Fibroblast of lung (primary cell): ENCODE data around the gene NFATC3. TPM values are rescaled to one million over a fixed set of nuclear protein-coding genes. Genes with fewer than 3 reads are reported as not detected.

ENCODE experiments used
- DNase-seq, 2 donors: peaks; one replicate each; pipeline versions ENCODE4 v3.0.0 to v3.0.0-alpha.2; 2010; ENCODE audit warnings: low read depth in 2 of 2
- H2AFZ ChIP-seq: 2 replicates; pipeline ENCODE4 v1.5.1; 2012; ENCODE audit warnings: low read length, control low read depth, inconsistent platforms
- H3K27ac ChIP-seq: 2 replicates; pipeline ENCODE4 v1.5.1; 2011; ENCODE audit warnings: low read length, control low read depth; ENCODE audit not compliant: insufficient read depth
- H3K27me3 ChIP-seq: 2 replicates; pipeline ENCODE4 v1.5.1; 2011; ENCODE audit warnings: mild to moderate bottlenecking, low read length; ENCODE audit not compliant: control insufficient read depth, insufficient read depth
- H3K36me3 ChIP-seq: 2 replicates; pipeline ENCODE4 v1.5.1; 2011; ENCODE audit warnings: low read length; ENCODE audit not compliant: control insufficient read depth, insufficient read depth
- H3K4me1 ChIP-seq: 2 replicates; pipeline ENCODE4 v1.5.1; 2011; ENCODE audit warnings: low read length; ENCODE audit not compliant: control insufficient read depth, insufficient read depth; ENCODE audit errors: extremely low read depth
- H3K4me2 ChIP-seq: 2 replicates; pipeline ENCODE4 v1.5.1; 2011; ENCODE audit warnings: low read length, control low read depth; ENCODE audit not compliant: insufficient read depth; ENCODE audit errors: extremely low read depth
- H3K4me3 ChIP-seq, 4 experiments: fragments of 200-600 bp in 1 of 4; sonication (generic) in 1 of 4; replicated peaks in 1 of 4; 2 replicates each; pipeline ENCODE4 v1.5.1; 2011 to 2016; ENCODE audit warnings: low read length in 4 of 4, low read depth in 3 of 4, mild to moderate bottlenecking in 3 of 4, control low read depth in 2 of 4, inconsistent platforms in 1 of 4, mixed read lengths in 1 of 4; ENCODE audit not compliant: insufficient read depth in 1 of 4; ENCODE audit errors: control extremely low read depth in 1 of 4
- H3K79me2 ChIP-seq: 2 replicates; pipeline ENCODE4 v1.5.1; 2012; ENCODE audit warnings: mild to moderate bottlenecking, low read length, inconsistent platforms; ENCODE audit not compliant: control insufficient read depth, insufficient read depth
- H3K9ac ChIP-seq: 2 replicates; pipeline ENCODE4 v1.5.1; 2011; ENCODE audit warnings: mild to moderate bottlenecking, low read length, control low read depth; ENCODE audit not compliant: insufficient read depth
- H3K9me3 ChIP-seq: 2 replicates; pipeline ENCODE4 v1.5.1; 2012; ENCODE audit warnings: low read depth, low read length; ENCODE audit not compliant: control insufficient read depth, insufficient read depth
- H4K20me1 ChIP-seq: 2 replicates; pipeline ENCODE4 v1.5.1; 2011; ENCODE audit warnings: low read length; ENCODE audit not compliant: control insufficient read depth, insufficient read depth; ENCODE audit errors: extremely low read depth
- EZH2 ChIP-seq: IDR thresholded peaks from 2 replicates; pipeline ENCODE4 v1.5.1; 2012; ENCODE audit warnings: low read length, control low read depth, mild to moderate bottlenecking; ENCODE audit errors: missing control alignments
- polyA plus RNA-seq, 2 donors: library from polyadenylated mRNA; depleted of rRNA in 1 of 2; stranded (reverse) in 1 of 2; unstranded in 1 of 2; fragments of >200 nt; gene quantifications; 2 replicates each; pipeline ENCODE4 v1.2.1, GENCODE V29; 2011 to 2012; ENCODE audit warnings: missing spikeins in 1 of 2
- total RNA-seq: library from RNA; depleted of rRNA; stranded (reverse); fragments of >200 nt; gene quantifications from 2 replicates; pipeline ENCODE4 v1.2.1, GENCODE V29; 2014
- TF ChIP-seq, protein P1 (sequence below), 2 donors: IDR thresholded peaks in 1 of 2; conservative IDR thresholded peaks in 1 of 2; 1 replicate in 1 of 2; 2 replicates in 1 of 2; pipeline ENCODE4 v1.5.1; 2011 to 2012; ENCODE audit warnings: low read length in 2 of 2, control low read depth in 1 of 2, inconsistent platforms in 1 of 2, low read depth in 1 of 2, mild to moderate bottlenecking in 1 of 2

Gene NFATC3
- total and polyA plus RNA-seq, 2 donors (not counting 1 experiment from before 2014, with no cell fraction given), result 9.6 to 10.6 TPM

DNA sequence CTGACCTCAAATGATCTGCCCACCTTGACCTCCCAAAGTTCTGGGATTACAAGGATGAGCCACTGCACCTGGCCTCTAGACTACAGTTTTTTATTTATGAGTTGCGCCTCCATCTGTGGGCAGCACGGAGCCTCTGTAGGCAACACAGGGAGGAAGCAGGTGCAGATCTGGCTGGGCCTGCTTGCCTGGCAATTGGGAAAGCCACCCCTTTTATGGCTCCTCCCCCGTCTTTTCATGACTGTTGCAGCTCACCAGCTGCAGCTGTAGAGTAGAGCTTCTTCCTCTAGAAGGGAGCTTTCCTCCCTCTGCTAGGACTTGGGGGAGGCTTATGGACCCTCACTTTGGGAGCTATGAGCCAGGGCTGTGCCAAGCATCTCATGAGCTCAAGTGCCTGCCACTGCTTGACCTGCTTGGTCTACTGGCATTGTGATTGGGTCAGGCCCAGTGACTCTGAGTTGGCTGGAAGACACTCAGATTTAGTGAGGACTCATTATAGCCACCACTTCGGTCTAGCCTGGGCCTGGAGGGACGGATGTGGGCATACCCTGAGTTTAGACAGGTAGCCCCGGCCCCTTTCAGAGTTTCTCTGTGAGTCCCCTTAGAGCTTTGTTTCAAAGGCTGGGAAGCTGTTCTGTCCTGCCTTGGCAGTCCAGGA is 172.2 kb downstream of the NFATC3 start:
- TF ChIP-seq EZH2, result no peak
- TF ChIP-seq, protein P1, sequence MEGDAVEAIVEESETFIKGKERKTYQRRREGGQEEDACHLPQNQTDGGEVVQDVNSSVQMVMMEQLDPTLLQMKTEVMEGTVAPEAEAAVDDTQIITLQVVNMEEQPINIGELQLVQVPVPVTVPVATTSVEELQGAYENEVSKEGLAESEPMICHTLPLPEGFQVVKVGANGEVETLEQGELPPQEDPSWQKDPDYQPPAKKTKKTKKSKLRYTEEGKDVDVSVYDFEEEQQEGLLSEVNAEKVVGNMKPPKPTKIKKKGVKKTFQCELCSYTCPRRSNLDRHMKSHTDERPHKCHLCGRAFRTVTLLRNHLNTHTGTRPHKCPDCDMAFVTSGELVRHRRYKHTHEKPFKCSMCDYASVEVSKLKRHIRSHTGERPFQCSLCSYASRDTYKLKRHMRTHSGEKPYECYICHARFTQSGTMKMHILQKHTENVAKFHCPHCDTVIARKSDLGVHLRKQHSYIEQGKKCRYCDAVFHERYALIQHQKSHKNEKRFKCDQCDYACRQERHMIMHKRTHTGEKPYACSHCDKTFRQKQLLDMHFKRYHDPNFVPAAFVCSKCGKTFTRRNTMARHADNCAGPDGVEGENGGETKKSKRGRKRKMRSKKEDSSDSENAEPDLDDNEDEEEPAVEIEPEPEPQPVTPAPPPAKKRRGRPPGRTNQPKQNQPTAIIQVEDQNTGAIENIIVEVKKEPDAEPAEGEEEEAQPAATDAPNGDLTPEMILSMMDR (conservative IDR thresholded peaks at IDR 0.05 in 1 of 2, IDR thresholded peaks at IDR 0.05 in 1 of 2; ENCODE audit: low read depth in 1 of 2, low read length in 2 of 2), result no peak
- H3K9me3 ChIP-seq, result no peaks in the 10 kb centered on the region
- H2AFZ ChIP-seq, result no peak overlapping the region
- H3K9ac ChIP-seq, result no peak overlapping the region
- no peak overlapping the region for H3K4me3 ChIP-seq
- H3K4me1 ChIP-seq, result peaks cover 2% of the 10 kb centered on the region
- H3K27me3 ChIP-seq, result no peaks in the 10 kb centered on the region
- no peak for DNase-seq
- H3K27ac ChIP-seq, result peak overlapping the region; percentile 8
- peaks cover 17% of the 10 kb centered on the region for H3K36me3 ChIP-seq
- H3K79me2 ChIP-seq, result no peaks in the 10 kb centered on the region
- no peak overlapping the region for H3K4me2 ChIP-seq
- H4K20me1 ChIP-seq, result no peaks in the 10 kb centered on the region

DNA sequence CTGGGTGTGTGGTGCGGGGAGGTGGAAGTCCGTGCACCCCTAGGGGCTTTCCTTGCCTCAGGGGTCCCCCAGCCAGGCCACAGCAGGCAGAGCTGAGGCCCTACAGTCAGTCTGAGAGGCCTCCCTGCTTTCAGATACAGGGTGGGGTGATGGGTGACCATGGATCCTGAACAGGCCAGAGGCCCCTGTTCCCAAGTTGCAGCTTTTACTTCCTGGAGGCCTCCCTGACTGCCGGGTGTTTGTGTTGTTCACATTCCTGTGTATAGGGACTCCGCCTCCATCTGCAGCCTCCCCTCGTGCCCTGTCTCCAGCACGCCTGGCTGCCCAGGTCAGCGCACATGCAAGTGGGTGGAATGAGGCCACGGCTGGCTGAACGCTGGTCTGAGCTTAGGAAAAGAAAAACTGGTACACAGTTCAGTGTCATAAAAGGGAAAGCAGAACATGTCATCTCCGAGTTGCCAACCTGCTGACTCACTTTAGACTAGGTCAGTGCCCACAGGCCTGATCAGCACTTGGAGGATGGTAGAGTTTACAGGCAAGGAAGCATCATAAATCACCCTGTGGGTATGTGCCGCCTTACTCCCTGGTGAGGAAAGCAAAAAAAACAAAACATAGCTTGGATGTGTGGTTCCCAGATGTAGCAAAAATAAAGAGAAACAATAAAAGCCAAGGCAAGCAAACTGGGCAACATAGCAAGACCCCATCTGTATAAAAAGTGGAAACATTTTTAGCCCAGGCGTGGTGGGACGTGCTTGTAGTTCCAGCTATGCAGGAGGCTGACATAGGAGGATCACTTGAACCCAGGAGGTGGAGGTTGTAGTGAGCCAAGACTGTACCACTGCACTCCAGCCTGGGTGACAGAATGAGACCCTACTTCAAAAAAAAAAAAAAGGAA is 173.0 kb downstream of the NFATC3 start:
- TF ChIP-seq, protein P1 (conservative IDR thresholded peaks at IDR 0.05 in 1 of 2, IDR thresholded peaks at IDR 0.05 in 1 of 2; ENCODE audit: low read depth in 1 of 2, low read length in 2 of 2), result no peak
- no peak for TF ChIP-seq EZH2
- peak; percentile 35 to 37 for DNase-seq
- H3K27ac ChIP-seq, result peak overlapping the region; percentile 8
- no peaks in the 10 kb centered on the region for H3K79me2 ChIP-seq
- peaks cover 17% of the 10 kb centered on the region for H3K36me3 ChIP-seq
- H3K4me3 ChIP-seq, result no peak overlapping the region
- no peaks in the 10 kb centered on the region for H3K9me3 ChIP-seq
- H2AFZ ChIP-seq, result no peak overlapping the region
- peaks cover 2% of the 10 kb centered on the region for H3K4me1 ChIP-seq
- no peak overlapping the region for H3K9ac ChIP-seq
- no peak overlapping the region for H3K4me2 ChIP-seq
- no peaks in the 10 kb centered on the region for H3K27me3 ChIP-seq
- no peaks in the 10 kb centered on the region for H4K20me1 ChIP-seq

DNA sequence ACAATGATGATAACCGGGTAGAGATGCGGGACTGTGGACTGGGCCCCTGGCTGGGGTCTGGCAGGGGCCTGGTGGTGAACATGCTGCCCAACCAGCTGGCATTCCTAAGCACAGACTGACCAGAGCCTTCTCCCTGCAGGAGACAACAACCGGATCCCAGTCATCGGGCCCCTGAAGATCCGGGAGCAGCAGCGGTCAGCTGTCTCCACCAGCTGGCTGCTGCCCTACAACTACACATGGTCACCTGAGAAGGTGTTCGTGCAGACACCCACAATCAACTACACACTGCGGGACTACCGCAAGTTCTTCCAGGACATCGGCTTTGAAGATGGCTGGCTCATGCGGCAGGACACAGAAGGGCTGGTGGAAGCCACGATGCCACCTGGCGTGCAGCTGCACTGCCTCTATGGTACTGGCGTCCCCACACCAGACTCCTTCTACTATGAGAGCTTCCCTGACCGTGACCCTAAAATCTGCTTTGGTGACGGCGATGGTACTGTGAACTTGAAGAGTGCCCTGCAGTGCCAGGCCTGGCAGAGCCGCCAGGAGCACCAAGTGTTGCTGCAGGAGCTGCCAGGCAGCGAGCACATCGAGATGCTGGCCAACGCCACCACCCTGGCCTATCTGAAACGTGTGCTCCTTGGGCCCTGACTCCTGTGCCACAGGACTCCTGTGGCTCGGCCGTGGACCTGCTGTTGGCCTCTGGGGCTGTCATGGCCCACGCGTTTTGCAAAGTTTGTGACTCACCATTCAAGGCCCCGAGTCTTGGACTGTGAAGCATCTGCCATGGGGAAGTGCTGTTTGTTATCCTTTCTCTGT is 174.0 kb downstream of the NFATC3 start:
- DNase-seq, result no peak
- peaks cover 2% of the 10 kb centered on the region for H3K4me1 ChIP-seq
- H3K4me3 ChIP-seq, result no peak overlapping the region
- TF ChIP-seq, protein P1 (conservative IDR thresholded peaks at IDR 0.05 in 1 of 2, IDR thresholded peaks at IDR 0.05 in 1 of 2; ENCODE audit: low read depth in 1 of 2, low read length in 2 of 2), result no peak
- TF ChIP-seq EZH2, result no peak
- no peak overlapping the region for H3K4me2 ChIP-seq
- no peaks in the 10 kb centered on the region for H3K27me3 ChIP-seq
- no peaks in the 10 kb centered on the region for H3K9me3 ChIP-seq
- no peak overlapping the region for H3K27ac ChIP-seq
- peaks cover 15% of the 10 kb centered on the region for H3K36me3 ChIP-seq
- H3K79me2 ChIP-seq, result no peaks in the 10 kb centered on the region
- H2AFZ ChIP-seq, result no peak overlapping the region
- no peaks in the 10 kb centered on the region for H4K20me1 ChIP-seq
- H3K9ac ChIP-seq, result no peak overlapping the region
